Astrocyte of the hippocampus (primary cell): ENCODE measurements around the gene KMO.

Experiments used
- DNase-seq: peaks from one replicate; pipeline ENCODE4 v3.0.0; 2011; ENCODE audit warnings: low read depth, low spot score

Gene KMO

GRCh38 chr1:241536969-241537368, 4.8 kb downstream of the KMO start:
- no peak for DNase-seq

GRCh38 chr1:241542199-241542907, 10.2 kb downstream of the KMO start:
- DNase-seq = no peak

- DNase-seq = no peak
These were observed 15.8 kb downstream of the KMO start for GRCh38 chr1:241548008-241548407.

DNA sequence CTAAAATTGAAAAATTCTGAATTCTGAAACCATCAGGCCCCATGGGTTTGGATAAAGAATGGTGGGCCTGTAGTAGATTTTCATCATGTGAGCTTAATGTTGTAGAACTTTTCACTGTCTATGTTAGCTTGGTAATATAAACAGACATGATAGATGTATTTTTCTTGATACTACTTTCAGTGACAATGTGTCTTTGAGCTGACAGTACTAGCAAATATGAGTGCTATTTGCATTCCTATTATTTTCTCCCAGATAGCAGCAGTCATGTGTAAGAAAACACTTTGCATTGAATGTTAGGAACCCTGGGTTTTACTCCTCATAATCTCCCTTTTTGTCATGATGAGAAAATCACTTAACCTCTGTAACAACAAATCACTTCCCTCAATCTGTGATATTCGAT, 18.1 kb downstream of the KMO start:
- DNase-seq = no peak

GRCh38 chr1:241551759-241552638, 19.8 kb downstream of the KMO start:
- no peak for DNase-seq

- no peak for DNase-seq
These were observed 21.9 kb downstream of the KMO start for GRCh38 chr1:241553886-241554592.

GRCh38 chr1:241555526-241555925, 23.3 kb downstream of the KMO start:
- DNase-seq = no peak

GRCh38 chr1:241557031-241557430, 24.9 kb downstream of the KMO start:
- DNase-seq = no peak

DNA sequence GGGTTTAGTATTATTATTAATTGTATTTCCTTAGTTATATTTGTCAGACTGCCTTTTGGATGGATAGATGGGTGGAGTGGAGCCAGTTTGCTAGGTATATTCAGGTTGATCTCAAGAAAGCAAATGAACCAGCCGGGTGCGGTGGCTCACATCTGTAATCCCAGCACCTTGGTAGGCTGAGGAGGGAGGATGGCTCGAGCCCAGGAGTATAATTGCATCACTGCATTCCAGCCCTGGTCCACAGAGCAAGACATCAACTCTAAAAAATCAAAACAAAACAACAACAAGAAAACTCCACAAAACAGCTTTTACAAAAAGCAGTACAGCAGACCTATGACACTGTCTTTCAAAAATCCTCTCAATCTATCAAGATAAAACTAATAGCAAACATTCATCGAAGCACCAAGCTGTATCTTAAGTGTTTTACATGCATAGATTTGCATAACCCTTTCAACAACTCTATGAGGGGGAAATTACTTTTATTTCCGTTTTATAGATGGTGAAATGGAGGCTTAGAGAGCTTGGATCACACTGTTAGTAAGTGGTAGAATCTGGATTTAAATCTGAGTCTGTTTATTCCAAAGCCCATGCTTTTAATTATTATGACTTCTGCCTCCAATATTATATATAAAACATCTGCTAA, 25.5 kb downstream of the KMO start:
- DNase-seq = peak; percentile 6

DNA sequence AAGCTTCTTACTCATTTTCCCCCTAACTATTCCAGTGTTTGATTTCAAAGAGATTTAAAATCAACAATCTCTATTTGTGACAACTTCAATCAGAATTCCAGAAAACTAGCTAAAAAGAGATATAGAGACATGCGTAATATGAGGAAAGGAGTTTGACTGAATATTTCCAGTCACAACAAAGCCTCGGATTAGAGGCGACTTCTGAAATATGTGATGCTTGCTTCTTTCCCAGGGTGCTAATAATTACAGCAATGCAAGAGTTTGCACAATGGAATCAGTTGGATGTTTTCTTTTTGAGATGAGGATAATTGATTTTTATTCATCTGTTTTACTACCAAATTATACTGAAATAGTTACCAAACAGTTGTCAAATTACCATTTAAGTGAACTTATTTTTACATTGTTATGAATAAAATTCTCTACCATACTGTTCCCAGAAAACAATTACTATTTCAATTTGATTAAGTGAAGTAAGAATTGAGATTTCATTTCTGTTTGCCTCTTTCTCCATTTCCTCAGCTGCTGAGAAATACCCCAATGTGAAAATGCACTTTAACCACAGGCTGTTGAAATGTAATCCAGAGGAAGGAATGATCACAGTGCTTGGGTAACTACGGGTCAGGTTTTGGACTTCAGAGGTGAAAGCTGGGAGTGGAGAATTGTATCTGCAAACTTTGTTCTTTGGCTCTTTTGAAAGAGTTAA, 28.1 kb downstream of the KMO start:
- DNase-seq = no peak

DNA sequence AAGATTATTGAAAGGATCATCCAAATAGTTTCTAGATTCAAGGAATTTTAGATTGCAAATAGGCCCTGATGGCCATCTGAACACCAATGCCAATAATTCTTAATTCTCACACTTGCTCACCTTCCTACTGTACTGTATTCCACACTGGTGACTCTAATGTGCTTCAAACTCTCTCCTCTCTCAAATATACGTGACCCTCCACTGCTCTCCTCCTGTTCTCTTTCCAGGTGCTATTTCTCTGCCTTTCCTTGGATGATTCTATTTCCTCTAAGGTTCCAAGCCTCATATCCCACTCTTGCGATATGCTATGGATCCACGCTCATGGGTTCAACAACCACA, 28.6 kb downstream of the KMO start:
- DNase-seq = no peak

DNA sequence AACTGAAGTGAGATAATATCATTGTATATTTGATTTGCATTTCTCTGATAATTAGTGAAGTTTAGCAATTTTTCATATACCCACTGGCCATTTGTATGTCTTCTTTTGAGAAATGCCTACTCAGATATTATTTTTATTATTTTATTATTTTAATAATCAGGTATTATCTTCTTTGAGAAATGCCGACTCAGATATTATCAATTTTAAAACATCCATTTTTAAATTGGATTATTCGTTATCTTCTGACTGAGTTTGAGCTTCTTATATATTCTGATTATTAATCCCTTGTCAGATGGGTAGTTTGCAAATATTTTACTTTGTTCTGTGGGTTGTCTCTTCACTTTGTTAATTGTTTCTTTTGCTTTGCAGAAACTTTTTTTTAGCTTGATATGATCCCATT, 37.7 kb downstream of the KMO start:
- no peak for DNase-seq

GRCh38 chr1:241574154-241574553, 42.0 kb downstream of the KMO start:
- no peak for DNase-seq

- DNase-seq = no peak
These were observed 47.3 kb downstream of the KMO start for GRCh38 chr1:241579434-241579833.

DNA sequence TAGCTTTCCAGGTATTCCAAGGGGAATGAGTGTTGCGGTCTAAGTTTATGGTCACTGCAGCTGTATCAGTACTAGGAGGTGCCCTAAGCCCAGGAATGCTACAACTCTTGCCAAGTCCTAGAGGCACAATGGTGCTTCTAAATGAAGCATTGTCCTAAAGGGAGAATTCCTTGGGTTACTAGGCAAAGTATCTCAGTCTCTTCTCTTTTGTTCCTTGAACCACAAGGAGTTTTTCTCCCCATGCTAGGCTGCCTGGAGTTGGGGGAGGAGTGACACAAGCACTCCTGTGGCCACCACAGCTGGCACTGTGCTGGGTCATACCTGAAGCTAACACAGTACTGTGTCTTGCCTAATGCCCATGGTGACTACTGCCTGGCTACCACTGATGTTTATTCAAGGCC, 50.7 kb downstream of the KMO start:
- DNase-seq = no peak

- no peak for DNase-seq
These were observed 54.8 kb downstream of the KMO start for GRCh38 chr1:241586905-241587512.

GRCh38 chr1:241589521-241589920, 57.3 kb downstream of the KMO start:
- no peak for DNase-seq

DNA sequence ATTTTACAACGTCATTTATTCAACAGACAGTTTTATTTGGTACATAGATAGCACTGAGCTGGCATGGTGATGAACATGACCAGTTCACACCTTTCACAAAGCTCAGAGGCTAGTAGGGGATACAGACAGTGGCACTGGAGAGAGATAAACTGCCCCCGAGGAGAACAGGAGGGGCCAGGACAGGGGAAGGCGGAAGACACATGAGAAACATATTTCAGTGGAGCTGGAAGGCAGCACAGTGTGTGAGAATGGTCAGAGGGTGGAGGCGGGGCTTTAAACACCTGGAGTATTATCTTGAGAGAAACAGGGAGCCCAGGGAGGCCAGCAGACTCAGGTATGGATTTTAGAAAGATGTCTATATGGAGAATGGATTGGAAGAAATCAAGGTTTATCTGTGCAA, 58.5 kb downstream of the KMO start:
- no peak for DNase-seq

DNA sequence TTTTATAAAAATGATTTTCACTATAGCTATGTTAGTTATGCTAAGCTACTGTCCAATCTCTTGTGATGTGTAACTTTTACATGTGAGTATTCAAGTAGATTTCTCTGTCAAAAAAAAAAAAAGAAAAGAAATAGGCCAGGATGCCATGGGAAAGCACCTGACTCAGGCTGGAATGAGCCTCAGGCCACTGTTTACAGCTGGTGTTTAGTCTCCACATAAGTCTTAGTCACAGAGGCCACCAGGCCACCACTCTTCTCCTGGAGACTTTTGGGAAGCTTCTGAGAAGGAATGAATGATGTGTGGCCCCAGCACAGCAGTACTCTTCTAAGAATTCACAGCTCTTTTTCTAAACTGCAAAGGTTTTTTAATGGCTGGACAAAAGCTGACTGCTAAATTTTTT, 59.1 kb downstream of the KMO start:
- DNase-seq = peak; percentile 40

DNA sequence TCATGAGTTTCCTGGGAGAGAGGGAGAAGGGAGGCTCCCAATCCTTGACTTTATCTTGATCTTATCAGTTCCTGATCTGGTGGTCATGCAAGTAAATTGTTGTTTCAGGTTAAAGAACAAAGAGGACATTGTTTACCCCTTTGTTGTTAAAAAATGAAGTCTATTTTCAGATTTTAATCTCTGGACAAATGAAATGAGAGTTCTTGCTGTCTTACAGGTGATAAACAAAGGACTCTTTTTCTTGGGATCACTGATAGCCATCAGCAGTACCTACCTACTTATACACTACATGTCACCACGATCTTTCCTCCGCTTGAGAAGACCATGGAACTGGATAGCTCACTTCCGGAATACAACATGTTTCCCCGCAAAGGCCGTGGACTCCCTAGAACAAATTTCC, 59.6 kb downstream of the KMO start:
- no peak for DNase-seq
